CD4-positive, alpha-beta T cell treated with Interleukin-1 beta for 1 hour (primary cell): Measurements from ENCODE around the gene MAD1L1.

Experiments
- DNase-seq, 2 donors: peaks; one replicate each; pipeline ENCODE4 v3.0.0-alpha.2; 2020 to 2022

The MAD1L1 gene

DNA sequence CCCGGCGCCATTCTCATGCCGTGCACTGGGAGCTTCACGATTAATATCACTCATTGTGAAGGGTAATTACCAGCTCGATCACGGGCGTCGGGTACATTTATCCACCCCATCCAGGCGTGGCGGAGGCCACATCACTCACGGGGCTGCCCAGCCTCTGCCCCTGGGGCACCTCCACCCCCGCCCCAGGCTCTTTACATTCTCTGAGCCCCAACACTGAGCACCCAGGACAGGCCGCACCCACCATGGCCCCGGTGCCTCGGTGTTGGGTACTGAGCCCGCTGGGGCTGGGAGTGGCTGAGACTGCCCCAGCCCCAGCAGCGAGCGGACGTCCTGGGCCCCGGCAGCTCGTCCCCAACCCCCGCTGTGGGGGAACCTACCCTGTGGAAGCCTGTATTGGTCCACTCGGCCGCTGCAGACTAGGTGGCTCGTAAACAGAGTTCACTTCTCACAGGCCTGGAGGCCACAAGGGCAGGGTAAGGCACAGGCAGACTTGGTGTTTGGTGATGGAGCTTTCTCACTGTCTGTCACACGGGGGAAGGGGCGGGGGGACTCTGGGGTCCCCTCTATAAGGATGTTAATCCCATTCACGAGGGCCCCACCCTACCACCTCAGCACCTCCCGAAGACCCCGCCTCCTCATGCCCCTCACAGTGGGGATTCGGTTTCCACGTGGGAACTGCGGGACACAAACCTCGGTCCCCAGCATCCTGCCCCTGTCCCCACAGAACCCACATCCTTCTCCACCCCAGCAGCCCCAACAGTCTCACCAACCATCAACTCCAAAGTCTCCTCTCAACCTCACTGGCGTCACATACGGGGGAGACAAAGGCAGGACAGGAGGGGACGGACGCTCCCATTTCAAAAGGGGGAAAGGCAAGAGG lies 378.5 kb downstream of the MAD1L1 start:
- DNase-seq = peak in 1 of 2 donors; percentile 3

DNA sequence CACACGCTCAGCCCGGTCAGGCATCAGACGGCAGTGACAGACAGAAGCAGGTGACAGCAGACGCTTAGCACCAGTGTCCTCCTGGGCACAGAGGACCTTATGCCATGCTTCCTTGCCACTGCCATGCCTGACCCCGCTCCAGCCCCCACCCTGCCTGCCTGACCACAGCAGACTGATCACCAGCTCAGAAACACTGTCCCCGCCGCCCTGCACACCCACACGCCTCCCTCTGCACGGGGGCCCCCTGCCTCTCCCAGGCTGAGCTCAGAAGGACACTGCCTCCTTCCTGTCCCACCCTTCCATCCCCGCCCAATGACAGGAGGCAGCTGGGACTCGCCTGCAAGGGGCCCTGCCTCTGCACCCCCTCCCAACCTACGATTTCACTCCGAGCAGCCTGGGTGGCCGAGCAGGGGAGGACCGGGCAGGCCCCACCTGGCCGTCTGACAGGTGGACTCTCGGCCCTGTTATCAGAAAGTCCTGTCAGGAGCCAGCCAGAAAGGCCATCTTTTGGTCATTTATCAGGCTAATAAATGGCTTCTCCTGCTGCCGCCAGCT lies 379.2 kb downstream of the MAD1L1 start:
- DNase-seq = no peak

DNA sequence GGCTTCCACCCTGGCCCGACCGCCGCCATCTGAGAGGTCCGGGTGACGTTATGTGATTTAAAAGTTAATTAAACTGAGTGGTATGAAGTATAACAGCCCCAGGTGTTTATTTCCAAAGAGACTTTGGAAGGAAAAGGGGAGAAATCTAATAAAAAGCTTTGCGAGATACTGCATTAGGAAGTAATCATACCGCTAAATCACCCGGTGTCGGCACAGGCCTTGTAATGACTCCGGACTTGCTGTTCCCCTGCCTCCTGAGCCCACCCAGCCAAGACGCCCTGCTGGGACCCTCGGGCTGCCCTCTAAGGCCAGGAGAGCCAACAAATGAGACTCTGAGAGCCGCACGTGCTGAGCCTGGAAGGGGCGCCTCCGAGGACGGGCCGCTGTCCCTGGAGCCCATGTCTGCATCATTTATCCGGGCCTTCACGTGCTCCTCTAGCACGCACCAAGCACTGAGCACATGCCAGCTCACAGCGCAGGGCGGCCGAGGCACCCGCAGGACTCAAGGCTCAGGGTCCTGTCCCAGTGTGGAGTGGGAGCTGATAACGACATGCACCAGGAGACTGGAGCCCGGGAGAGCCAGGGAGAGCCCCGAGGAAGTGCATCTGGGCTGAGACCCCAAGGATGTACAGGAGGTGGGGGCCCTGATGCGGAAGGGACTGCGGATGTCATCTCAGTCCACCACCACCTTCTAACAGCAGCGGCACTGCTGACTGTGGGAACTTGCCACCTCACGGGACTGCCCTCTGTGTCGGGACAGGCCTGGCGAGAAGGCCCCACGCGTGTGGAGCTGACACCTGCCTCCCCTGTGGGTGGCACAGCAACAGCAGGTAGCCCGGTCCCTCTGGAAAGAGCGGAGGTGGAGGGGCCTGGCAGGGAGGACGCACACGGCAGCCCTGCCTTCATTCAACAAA lies 380.0 kb downstream of the MAD1L1 start:
- DNase-seq = no peak

DNA sequence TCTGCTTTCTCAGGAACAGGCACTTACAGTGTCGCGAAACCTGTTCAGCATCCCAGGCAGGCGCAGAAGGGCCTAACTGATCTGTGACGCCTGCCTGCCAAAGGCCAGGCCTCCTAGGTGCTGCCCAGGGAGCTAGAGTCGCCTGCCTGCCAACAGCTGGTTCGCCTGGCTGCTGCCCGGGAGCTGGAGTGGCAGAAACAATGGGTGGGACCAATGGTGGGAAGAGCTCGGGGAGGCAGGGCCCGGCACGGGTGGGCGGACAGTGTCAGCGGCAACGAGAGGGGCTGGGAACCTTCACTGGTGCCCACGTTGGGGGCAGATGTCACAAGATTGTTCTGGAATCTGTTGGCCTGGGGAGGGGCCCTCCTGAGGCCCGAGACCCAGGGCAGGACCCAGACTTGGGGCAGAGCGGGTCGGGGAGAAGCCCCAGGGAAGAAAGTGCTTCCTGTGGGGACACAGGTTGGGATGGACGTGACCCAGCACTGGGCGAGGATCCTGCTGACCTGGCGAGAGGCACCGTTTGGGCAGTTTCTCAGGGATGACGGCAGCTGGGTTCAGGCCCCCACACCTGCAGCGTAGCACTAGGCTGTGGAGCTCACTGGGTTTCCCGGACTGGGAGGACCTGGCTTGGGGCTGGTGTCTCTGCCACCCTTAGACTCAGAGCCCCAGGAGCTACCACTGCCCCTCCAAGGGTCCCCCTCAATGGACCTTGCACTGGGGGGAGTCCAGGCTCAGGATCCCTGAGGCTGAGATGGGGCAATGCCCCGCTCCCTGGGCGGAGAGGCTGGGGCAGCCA lies 380.8 kb downstream of the MAD1L1 start:
- DNase-seq = no peak

DNA sequence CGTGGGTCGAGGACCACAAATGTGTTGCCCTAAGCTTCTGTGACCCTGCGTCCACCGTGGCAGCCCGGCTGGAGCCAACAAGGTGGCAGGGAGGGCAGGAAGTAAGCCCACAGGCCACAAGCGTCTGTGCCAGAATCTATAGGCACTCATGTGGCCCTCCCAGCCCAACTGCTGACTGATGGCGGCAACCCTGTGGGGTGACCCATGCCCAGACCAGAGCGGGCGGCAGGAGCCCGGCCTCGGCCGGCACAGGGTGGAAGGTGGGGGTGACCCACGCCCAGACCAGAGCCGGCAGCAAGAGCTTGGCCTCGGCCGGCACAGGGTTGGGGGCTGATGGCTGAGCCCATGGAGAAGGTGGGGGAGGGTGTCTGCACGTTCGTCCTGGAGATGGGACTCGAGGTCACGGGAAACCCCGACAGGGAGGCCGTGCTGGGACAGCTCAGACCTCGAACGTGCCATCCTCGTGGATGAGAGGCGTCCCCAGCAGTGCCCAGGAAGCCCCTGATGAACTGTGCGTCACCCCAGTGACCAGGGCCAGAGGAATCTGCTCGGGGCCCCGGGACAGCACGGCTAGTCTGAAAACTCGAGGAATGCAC lies 381.7 kb downstream of the MAD1L1 start:
- DNase-seq = no peak

DNA sequence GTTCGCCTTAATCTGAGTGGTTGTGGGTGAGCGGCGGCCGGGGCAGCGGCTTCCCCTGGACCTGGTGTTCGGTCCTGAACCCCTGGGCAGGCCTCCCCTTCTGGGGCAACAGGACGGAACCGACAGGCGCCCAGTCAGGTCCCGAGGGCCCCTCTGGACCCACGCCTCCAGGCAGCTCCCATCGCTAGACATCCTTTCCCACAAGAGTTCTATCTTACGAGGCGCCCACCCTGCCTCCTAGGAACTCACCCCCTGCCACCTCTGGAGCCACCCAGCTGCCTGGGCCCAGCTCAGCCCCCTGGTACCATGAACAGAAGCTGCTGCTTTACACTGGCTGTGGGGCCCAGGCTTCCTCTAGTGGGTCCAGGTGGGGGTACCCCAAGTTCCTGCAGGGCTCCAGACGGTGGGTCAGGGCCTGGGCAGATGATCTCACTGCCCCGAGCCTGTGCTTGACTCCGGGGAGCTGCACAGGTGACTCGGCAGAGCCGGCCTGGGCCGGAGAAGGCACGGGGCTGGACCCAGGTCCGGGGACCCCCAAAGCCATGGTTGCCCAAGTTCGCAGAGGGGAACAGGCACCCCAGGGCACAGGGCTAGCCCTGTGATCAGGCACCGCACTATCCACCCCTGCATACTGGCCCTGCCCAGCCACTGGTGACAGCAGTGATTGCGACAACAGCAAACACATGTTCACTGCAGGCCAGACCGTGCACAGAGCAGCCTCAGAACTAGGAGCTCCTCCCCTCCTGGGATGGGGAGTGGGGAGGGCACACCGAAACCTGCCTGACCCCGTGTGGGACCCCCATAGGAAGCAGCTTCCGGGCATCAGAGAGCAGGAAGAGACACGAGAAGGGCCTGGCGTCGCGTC lies 382.4 kb downstream of the MAD1L1 start:
- DNase-seq = no peak

DNA sequence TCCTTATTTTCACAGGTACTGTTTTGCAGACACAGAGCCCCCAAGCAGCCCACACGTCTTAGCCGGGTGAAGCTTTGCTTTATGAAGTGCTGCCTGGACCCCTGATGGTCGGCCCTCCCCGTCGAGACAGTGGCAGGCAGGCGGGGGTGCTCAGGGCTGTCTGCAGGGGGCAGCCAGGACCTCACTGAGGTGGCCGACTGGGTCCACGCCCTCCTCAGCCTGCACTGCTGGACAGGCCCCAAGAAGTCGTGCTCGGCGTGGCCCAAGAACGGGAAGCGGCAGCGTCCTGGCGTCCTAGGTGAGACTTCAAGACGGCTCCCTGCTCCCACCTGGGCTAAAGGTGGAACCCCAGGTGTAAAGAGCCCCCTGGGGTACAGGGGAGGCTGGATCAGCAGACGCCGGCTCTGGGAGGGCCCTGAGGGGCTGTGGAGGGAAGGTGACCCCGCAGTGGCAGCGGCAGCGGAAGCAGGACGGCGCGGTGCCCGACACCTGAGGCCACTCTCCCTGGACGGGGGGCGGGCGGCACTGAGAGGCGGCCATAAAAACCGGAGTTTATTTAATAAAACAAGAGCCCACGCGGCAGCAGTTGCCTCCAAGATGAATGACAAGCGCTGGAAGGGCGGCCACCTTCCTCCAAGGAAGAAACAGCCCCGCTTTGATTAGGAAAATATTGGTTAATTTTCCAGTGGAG lies 383.2 kb downstream of the MAD1L1 start:
- DNase-seq = no peak

DNA sequence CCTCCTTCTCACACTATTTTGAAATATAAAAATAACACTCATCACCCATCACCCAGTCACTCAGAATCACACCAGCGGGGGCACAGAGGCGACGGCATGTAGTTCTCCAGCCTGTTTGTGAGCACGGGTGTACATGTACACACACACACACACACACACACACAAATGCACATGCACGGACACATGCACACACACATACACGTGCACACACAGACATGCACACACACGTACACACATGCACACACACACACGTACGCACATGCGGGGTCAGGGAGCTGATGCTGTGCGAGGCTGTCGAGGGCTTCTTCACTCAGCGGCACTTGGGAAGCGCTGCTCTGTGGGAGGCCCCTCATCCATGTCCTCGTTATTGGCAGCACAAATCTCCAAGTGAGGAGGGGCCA lies 383.8 kb downstream of the MAD1L1 start:
- no peak for DNase-seq

DNA sequence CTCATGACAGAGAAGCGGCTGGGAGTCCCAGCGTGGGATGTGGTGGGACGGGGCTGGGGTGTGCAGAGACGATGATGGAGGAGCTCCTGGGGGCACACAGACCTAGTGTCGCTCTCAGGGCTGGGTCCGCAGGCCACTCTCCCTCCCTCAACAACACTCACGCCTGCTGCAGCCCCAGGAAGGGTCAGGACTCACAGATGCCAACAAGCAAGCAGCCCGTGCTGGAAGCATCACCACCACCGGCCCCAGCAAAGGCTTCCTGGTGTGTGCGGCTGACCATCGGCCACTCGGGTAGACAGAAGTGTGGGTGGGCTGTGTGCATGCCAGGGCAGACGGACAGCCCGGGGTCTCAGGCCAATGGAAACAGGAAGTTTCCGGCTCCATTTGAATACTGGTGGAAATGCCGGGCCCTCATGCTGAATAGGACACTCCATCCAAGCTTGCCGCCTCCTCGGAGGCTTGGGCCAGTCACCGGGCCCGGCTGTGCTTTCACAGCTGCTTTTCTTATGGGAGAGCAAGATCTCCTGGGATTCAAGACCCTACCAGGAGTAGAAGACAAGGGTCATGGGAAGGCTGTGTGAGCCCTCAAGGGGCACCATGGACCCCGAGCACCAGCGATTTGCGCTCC lies 384.6 kb downstream of the MAD1L1 start:
- no peak for DNase-seq

DNA sequence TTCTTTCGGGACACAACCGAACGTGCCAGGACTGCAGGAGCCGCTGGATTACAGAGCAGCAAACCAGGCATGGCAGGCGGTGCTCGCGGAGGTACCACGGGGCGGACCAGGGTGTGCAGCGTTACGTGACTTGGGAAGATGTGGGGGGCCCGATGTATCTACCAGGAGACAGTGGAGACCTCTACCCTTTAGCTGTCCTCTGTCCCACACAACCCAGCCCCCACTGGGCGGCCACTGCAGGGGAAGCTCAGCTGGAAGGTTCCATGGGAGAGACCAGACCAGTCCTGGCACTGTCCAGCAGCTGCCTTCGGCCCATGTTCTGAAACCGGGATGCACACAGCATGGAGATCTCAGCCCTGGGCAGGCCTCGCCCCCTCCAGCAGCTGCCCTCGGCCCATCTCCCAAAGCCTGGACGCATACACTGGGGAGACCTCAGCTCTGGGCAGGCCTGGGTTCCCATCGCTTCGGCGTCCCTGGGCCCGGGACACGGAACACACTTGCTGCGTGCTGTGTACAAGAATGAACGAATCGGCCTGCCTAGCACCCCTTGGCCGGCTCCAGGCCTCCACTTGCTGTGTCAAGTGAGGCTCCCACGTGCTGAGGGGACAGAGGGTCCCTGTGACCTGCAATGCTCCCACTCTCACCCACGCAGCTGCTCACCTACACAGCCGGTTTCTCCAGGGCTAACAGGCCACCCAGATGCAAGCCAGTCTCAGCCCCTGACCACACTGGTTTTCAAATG lies 385.3 kb downstream of the MAD1L1 start:
- no peak for DNase-seq

DNA sequence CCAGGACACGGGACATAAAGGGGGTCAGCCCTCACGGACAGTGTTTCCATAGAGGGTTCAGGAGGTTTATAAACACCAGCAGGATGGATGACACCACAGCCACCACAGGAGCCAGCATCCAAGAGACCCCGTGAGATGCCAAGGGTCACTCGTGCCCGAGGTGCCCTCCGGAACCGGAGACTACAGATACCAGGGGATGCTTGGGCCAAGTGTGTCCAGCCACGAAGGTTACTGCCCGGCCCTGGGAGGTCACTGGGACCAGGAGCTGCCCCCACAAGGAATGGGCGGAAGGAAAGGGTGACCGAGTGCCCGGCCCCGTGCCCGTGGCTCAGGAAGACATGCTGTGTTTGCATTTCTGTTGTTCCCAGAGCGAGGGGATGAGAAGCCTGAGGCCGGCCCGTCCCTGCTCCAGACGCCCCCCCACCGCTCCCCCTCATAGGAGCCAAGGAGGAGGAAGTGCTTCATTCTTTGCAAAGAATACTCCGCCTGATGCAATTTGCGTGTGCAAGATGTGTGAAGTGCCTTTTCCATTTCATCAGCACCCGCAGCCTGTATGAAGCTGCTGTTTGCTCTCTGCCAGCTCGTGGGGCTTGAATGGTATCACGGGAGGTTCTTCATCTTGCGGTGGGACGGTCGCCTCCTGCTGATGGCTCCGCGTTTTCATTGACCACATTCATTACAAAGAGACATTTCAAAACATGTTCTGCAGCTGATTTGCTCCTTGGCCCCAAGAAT lies 386.2 kb downstream of the MAD1L1 start:
- no peak for DNase-seq

DNA sequence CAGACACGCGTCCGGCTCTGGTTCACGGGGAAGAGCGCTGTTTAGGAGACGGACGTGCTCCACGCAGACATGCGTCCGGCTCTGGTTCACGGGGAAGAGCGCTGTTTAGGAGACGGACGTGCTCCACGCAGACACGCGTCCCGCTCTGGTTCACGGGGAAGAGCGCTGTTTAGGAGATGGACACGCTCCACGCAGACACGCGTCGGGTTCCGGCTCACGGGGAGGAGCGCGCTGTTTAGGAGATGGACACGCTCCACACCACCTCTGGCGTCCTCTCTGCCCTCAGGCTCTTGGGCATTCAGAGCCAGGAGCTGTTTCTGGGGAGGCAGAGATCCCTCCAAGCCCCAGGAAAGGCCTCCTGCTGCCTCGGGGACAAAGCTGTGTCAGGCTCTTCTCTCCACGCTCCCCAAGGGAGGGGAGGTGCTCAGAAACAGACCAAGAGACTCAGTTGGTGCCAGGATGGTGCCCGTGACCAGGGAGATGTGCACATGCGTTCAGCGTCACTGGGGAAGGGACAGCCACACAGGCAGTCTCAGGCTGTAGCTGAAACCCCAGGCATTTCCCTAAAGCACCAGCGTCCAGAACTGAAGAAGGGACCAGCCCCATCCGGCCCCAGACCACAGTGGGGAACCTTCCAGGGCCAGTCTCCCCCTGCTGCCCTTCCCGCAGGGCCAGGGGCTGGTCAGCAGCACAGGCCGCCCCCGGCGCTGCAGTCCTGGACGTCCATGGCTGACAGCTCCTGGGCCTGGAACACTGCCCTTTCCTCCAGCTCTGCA lies 387.0 kb downstream of the MAD1L1 start:
- no peak for DNase-seq

DNA sequence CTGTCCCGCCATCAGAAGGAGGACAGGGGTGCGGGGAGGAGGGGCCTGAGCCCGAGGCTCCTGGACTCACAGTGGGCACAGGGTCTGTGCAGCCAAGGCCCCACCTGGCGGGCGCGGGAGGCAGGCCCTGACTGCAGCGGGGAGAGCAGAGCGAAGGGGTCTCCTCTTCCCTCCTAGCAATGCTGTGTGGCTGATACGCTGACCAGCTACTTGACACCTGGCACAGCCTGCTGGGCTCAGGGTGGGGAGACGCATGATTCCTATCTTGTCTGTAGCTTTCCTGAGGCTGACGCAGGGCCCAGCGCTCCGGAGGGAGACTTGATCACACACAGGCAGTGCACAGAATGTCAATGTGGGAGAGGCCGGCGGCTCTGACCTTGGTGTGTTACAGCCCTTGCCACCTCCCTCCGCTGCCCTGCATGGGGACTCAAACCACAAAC lies 387.8 kb downstream of the MAD1L1 start:
- DNase-seq = no peak

DNA sequence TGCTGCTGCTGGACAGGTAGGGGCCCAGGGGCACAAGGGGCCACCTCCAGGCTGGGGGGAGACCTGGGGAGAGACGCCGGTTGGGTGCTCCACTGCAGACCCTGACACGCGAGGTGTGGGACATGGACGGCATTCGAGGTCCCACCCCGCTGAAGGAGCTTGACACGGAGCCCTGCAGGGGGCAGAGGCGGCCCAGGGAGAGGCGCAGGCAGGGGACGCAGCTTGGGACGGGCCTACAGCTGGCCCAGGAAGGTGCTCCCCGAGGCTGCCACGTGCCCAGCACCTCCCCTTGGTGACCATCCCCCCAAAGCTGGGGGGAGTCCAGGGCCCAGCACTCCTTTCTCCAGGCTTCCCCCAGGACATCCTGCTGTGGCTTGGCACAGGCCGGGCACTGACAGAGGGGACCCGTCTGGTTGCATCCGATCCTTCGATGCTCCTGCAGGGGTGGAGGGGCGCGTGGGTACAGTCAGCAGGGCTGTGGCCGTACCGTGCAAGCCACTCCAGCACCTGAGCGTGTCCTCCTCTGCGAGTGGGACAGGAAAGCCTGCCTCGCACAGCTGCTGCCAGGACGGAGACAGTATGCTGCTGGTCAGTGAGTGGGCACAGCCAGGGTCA lies 388.3 kb downstream of the MAD1L1 start:
- DNase-seq = no peak

DNA sequence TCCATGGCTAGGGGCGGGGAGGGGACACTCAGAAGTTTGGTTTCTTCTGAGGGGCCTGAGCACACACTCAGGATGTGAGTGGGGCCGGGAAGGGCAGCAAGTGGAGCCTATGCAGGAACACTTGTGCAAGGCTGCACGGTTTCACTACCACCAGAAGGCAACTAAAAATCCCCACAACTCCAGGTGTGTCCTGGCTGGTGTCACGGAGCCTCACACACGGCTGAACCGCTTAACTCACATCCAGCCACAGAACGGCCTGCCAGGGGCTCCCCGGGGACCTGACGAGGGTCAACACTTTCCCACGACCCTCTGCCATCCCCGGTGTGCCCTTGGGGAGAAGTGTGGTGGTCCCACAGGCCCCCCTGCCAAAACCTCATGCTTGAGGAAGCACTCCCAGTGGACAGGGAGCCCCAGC lies 388.8 kb downstream of the MAD1L1 start:
- no peak for DNase-seq

DNA sequence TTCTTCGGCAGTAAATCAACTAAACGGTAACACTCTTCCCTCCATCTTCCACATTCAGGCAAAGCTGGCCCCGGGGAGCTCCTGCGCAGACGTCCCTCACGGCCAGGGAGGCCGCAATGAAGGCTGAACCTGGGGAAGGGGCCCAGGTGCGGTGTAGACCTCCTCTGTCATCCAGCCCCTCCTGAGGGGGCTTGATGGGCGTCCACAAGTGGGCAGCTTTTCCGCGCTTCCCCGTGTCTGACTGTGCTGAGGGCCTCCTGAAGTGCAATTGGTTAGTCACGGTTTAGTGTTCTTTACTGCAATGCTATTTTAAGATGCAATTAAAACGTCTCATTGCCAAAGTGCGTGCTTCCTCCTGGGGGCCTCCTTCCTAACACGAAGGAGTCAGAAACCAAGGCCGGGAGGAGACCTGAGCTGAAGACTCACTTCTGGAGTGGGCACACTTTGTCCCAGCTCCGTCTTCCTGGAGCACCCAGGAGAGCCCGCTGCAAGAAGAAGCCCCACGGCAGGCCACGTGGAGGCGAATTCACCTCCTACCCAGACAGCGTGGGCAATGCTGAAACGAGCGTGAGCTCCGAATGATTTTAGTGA lies 389.4 kb downstream of the MAD1L1 start:
- no peak for DNase-seq
